NCI-H226 (cell line): ENCODE results near the gene MRM2.

Experiments used
- DNase-seq: peaks from one replicate; pipeline ENCODE4 v3.0.0-alpha.2; 2015

MRM2 gene

GRCh38 chr7:2220030-2220429, 22.0 kb downstream of the MRM2 start:
- DNase-seq = no peak

DNA sequence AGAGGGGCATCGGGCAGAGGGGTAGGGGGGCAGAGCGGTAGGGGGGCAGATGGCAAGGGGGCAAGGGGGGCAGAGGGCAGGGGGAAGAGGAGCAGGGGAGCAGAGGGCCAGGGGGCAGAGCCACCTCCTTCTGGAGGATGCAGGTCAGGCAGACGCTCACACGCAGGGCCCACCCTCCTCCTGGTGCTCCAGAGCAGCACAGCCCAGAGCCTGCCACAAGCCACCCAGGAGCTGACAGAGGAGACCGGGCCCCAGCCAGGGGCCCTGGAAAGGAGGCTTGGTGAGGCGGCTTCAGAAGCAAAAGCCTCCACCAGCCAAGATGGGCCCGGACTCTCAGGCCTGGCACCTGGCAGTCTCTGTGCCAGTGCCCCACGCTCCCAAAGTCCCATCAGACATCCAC, 22.4 kb downstream of the MRM2 start:
- DNase-seq = no peak

- DNase-seq = no peak
Observed at GRCh38 chr7:2219136-2219535, 22.9 kb downstream of the MRM2 start.

GRCh38 chr7:2218444-2218785, 23.6 kb downstream of the MRM2 start:
- DNase-seq = no peak

DNA sequence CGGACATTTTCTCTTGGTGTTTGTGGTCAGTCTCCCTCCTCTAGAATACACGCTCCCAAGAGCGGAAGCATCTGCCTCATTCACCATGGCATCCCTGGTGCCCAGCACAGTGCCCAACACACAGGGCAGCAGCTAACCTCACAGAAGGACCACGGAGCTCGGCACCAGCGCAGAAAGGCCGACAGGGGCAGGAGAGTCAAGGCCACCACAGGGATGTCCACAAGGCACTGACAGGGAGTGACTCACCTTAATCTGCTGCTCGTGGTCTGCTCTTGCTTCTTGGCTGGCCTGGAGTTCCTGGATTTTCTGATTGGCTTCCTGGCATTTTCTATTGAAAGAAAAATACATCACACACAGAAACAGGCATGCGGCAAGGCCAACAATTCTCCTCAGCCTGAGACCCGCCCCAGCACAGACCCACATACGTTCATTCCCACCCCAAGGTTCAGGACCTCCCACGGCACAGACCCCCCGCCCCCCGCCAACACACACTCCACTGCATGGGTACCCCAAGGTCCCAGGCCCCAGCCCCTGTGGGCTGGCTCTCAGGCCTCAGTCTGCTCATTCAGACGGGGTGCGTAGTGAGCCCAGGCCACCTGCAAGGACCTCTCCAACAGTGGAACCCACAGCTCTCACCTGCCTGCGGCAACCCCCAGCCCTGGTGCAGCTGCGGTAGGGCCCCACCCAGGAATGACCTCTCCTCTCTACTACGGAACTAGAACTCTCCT, 24.1 kb downstream of the MRM2 start:
- DNase-seq = no peak

GRCh38 chr7:2217206-2217605, 24.8 kb downstream of the MRM2 start:
- no peak for DNase-seq

- DNase-seq = no peak
Observed at GRCh38 chr7:2215851-2216250, 26.2 kb downstream of the MRM2 start.

DNA sequence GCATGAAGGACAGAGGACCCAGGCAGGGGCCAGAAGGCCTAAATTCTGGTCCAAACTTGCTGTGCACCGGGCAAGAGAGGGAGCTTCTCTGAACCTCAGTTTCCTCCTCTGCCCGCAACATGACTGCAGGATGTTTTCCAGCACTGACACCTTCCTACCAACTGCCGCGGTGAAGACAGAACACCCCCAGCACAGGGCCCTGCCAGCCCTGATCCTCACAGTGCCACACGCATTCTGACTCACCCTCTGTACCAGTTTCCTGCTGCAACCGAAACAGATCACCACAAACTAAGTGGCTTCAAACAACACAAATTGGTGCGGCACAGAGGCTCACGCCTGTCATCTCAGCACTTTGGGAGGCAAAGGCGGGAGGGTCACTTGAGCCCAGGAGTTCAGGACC, 27.4 kb downstream of the MRM2 start:
- no peak for DNase-seq

DNA sequence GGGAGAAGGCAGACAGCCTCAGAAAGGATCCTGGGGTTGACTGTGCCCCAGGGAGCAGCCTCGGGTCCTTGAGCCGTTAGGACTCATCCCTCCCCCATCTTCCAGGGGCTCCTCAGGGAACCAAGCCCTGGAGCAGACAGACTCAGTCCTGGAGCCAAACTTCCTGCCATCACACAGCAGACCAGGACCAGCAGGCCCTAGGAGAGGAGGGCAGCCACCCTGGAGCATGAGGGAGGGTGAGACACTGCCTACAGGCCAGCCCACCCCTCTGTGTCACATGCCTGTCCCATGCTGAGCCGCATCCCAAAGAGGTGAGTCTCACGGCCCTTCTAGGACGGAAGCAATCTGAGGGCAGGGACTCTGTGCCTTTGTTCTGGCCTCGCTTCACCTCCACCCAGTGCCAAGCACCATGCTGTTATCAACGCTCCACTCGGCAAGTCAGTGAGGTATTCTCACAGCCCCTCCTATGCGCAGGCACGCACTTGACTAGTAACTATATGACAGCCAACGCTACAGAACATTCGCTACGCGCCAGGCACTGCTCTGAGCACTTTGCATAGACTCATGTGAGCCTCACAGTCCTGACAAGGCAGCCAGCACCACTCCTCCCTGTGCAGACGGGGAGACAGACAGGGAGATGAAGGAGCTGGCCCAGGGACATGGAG, 28.3 kb downstream of the MRM2 start:
- DNase-seq = no peak

- DNase-seq = no peak
Observed at GRCh38 chr7:2212906-2213305, 29.1 kb downstream of the MRM2 start.

DNA sequence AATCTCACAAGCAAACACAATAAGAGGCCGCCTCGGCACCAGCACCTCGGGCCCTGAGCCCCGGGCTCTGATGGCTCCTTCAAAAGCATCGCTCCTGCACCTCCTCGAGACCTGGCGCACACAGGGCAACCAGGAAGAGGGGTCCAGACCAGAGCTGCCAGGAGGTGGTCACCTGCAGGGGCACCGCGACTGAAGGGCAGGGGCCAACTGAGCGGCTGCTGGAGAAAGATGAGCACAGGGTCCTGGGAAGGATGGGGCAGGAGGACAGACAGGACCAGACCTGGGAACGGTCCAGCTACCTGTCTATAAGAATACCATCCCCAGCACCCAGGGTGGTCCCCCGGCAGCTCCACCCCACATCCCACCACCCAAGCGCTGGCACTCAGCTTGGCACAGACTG, 30.1 kb downstream of the MRM2 start:
- no peak for DNase-seq

DNA sequence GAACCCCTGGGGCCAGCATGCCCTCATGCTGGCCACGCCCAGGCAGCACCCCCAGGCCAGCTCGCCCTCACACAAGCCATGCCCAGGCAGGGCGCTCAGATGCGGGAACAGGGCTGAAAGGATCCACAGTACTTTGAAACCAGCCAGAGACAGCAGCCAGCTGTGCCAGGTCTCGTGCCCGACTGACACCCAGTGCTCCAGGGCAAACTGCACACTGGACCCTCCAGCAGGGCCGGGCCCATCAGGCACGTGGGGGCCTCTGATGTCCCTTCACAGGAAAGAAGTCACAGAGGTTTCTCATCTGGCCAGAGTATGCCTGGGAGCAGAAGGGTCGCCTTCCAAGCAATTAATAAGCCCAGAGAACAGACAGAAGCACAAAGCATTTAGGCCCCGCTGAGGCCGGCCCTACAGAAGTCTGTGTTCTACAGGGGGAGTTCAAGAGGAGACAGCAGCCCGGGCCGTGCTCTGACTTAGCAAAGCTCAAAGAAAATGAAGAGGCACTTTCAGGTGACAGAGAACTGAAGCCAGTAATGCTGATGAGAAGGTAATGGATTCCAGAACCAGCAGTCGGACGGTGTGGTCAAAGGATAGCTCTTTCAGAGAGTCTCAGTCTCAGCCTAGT, 30.6 kb downstream of the MRM2 start:
- DNase-seq = no peak

DNA sequence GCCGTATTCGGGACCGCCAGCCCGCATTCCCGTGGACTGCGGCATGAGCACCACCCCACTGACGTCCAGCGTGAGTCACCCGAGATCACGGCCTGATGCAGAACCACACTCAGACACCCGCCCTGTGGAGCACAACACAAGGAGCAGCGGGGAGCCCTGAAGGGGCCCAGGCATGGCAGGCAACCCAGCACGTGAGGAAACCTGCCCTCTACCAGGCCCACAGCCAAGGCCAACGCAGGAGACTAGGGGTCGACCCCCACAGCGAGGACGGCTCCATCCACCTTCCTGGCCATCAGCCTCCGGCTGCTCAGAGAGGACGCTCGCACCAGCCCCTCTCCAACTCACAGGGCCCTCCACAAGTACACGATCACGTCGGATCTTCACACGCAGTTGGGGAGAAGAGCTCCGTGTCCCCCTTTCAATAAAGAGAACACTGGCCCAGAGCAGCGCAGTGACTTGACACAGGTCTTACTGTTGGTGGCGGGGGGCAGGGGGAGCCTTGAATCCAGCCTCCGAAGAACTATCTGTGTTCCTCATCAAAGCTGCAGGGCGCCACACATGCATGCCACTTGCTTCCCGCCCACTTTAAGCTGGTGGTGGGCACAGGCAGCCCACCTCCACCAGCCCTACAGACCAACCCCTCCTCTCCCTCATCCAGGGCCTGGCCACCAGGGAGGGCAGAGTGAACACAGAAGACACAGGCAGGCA, 31.3 kb downstream of the MRM2 start:
- DNase-seq = no peak

DNA sequence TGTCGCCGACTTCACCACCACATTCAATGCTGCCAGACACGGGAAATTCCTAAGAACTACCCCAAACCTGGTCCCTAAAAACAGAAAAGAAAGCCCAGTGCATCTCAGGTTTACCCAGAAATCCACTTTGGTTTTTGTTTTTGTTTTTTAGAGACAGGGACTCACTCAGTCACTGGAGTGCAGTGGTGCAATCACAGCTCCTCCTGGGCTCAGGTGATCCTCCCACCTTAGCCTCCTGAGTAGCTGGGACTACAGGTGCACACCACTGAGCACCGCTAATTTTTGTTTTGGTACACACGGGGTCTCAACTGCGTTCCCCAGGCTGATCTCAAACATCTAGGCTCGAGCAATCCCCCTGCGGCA, 32.1 kb downstream of the MRM2 start:
- no peak for DNase-seq

DNA sequence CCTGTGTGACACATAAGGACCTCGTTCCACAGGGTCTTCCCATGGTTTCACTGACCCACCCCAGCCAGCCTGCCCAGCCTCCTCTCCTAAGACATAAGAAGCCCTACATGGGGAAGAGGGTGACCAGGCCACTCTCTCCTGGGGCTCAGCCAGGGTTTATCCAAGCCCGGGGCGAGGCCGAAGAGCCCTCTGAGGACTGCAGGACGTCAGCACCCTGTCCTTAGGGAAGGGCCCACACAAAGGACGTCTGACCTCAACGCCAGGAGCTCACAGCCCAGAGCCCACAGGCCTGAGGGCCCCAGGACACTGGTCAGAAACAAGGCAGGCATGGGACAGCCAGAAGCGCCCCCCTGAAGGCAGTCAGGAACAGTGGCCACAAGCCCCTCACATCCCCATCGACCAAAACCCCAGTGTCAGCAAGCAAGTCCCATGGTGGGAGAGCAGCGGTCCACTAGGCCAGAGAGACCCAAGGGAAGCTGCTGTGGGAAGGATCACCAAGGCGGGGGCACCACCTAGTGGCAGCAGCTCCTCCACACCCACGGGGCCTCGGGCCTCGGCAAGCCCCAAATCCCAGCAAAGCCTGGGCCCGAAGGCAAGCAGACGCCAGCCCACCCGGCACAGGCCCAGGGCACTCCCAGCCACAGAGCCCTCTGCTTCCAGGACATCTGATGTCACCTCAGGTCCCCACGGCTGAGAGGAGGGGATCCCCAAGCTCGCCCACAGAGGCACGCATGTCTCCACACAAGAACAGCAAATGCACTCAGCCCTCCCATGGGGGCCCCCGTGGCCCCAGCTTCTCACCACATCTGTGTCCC, 32.7 kb downstream of the MRM2 start:
- DNase-seq = peak; percentile 34

DNA sequence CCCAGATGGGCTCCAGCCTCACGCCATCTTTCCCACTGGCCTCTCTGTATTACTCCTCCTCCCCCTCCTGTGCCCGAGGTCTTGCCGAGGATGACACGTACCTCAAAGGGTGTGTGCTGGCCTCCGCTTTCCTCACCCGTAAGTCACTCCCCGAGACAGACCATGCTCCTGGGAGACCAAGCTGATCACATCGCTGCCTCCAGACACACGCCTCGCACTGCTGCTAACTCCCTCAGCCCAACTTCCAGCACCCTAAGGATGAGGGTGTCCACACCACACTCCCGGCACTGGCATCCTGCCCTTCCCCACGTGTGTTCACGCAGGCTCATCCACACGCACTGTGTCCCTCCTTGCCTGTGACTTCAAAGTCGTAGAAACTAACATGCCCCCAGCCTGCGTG, 33.3 kb downstream of the MRM2 start:
- DNase-seq = no peak

GRCh38 chr7:2205036-2205780, 36.8 kb downstream of the MRM2 start:
- no peak for DNase-seq

- DNase-seq = no peak
Observed at GRCh38 chr7:2204446-2204845, 37.6 kb downstream of the MRM2 start.

- DNase-seq = no peak
Observed at GRCh38 chr7:2203766-2204300, 38.2 kb downstream of the MRM2 start.

- no peak for DNase-seq
Observed at GRCh38 chr7:2202901-2203765, 38.9 kb downstream of the MRM2 start.

DNA sequence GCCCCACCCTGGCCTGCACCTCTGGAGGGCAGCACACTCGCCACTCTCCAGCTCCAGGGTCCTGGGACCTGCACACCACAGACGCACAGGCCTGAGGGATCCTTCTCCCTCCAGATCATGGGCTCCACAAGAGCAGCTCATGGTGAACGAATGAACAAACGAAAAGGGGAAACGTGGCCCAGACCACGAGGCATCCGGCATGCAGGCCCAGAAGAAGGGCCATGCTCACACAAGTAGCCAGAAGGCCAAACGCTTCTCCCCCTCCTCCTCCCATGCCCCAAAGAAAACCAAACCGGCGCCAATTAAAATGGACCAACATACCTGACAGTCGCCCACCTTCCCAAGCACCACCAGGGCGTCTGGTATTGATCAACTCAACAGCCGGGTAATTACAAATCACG, 39.6 kb downstream of the MRM2 start:
- no peak for DNase-seq
